Endodermal cell (in vitro differentiated cells): ENCODE results near the gene GBF1. TPM values are rescaled to one million over a fixed set of nuclear protein-coding genes. Genes with fewer than 3 reads are reported as not detected.

Experiments
- DNase-seq: peaks from one replicate; pipeline ENCODE4 v3.0.0-alpha.2; 2017
- H3K27ac ChIP-seq: 2 replicates; pipeline ENCODE4 v1.5.1; 2013; ENCODE audit warnings: mild to moderate bottlenecking, low read depth, low read length, moderate library complexity
- H3K27me3 ChIP-seq: 2 replicates; pipeline ENCODE4 v1.6.1; 2013; ENCODE audit warnings: mild to moderate bottlenecking, low read length, moderate library complexity; ENCODE audit not compliant: insufficient read depth, control insufficient read depth, poor library complexity, severe bottlenecking
- H3K36me3 ChIP-seq: 2 replicates; pipeline ENCODE4 v1.7.0; 2013; ENCODE audit warnings: mild to moderate bottlenecking, low read length, moderate library complexity; ENCODE audit not compliant: control insufficient read depth, insufficient read depth
- H3K4me1 ChIP-seq: one replicate; pipeline ENCODE4 v1.7.0; 2013; ENCODE audit warnings: low read length; ENCODE audit not compliant: control insufficient read depth, insufficient read depth
- H3K4me3 ChIP-seq: 2 replicates; pipeline ENCODE4 v1.5.1; 2013; ENCODE audit warnings: mild to moderate bottlenecking, low read length, moderate library complexity
- H3K9ac ChIP-seq: 2 replicates; pipeline ENCODE4 v1.6.1; 2013; ENCODE audit warnings: mild to moderate bottlenecking, low read length, moderate library complexity; ENCODE audit not compliant: poor library complexity, severe bottlenecking; ENCODE audit errors: extremely low read depth
- H3K9me3 ChIP-seq: 2 replicates; pipeline ENCODE4 v1.6.1; 2013; ENCODE audit warnings: mild to moderate bottlenecking, low read length, moderate library complexity; ENCODE audit not compliant: control insufficient read depth
- H3K27ac Mint-ChIP-seq: 2 replicates; pipeline ENCODE4 v1.8.0; 2020; ENCODE audit warnings: mixed read lengths
- H3K27me3 Mint-ChIP-seq: 2 replicates; pipeline ENCODE4 v1.8.0; 2021; ENCODE audit warnings: mild to moderate bottlenecking, mixed read lengths; ENCODE audit not compliant: insufficient read depth
- H3K36me3 Mint-ChIP-seq: 2 replicates; pipeline ENCODE4 v1.8.0; 2020; ENCODE audit warnings: low read depth, mixed read lengths
- H3K4me1 Mint-ChIP-seq: 2 replicates; pipeline ENCODE4 v1.8.0; 2020; ENCODE audit warnings: mixed read lengths
- H3K4me3 Mint-ChIP-seq: 2 replicates; pipeline ENCODE4 v1.8.0; 2020; ENCODE audit warnings: mild to moderate bottlenecking, moderate library complexity, mixed read lengths
- H3K9me3 Mint-ChIP-seq: 2 replicates; pipeline ENCODE4 v1.8.0; 2020; ENCODE audit warnings: mild to moderate bottlenecking, mixed read lengths
- CTCF ChIP-seq: fragments of 200-600 bp; sonication (generic); conservative IDR thresholded peaks from 2 replicates; pipeline ENCODE4 v1.5.0; 2021; ENCODE audit warnings: antibody characterized with exemption, mild to moderate bottlenecking
- WGBS, 2 experiments: methylation state at CpG; one replicate each; pipeline versions ENCODE4 v1.1.5 to v1.1.7; 2013; ENCODE audit warnings: missing lambda C conversion rate in 2 of 2, mixed read lengths in 1 of 2; ENCODE audit not compliant: insufficient coverage in 1 of 2, insufficient read length in 1 of 2; 5-methylcytosine and 5-hydroxymethylcytosine counted together
- total RNA-seq, 2 donors: library from RNA; stranded (reverse); fragmentation: NEBNext Ultra II Directional in 1 of 2; extraction: Animal tissue kit (Norgen Biotek cat#: 25700) in 1 of 2; gene quantifications; 2 replicates in 1 of 2; 3 replicates in 1 of 2; pipeline ENCODE4 v1.2.1, GENCODE V29; 2021

The GBF1 gene
- total RNA-seq, 2 donors from 2014 or later = 31.1 to 31.4 TPM

GRCh38 chr10:102426803-102427287 lies 181.5 kb downstream of the GBF1 start:
- WGBS, 2 experiments = 87 to 90% methylated on average over 7 of the region's 7 CpGs
- no peak overlapping the region for H3K9ac ChIP-seq
- H3K9me3 ChIP-seq = no peaks in the 10 kb centered on the region
- peaks cover 7% of the 10 kb centered on the region for H3K27me3 Mint-ChIP-seq
- TF ChIP-seq CTCF = no peak
- no peaks in the 10 kb centered on the region for H3K9me3 Mint-ChIP-seq
- H3K27me3 ChIP-seq = no peaks in the 10 kb centered on the region
- H3K27ac Mint-ChIP-seq = no peak overlapping the region
- H3K27ac ChIP-seq = no peak overlapping the region
- peaks cover 21% of the 10 kb centered on the region for H3K36me3 ChIP-seq
- peaks cover 17% of the 10 kb centered on the region for H3K36me3 Mint-ChIP-seq
- DNase-seq = no peak
- H3K4me1 Mint-ChIP-seq = peaks cover 13% of the 10 kb centered on the region
- no peak overlapping the region for H3K4me3 Mint-ChIP-seq
- no peak overlapping the region for H3K4me3 ChIP-seq
- peaks cover 5% of the 10 kb centered on the region for H3K4me1 ChIP-seq

- no peaks in the 10 kb centered on the region for H3K4me1 ChIP-seq
- Mint-ChIP-seq H3K9me3 (no peaks in the 10 kb centered on the region), H3K4me3 (no peak overlapping the region), H3K27me3 (peaks cover 24% of the 10 kb centered on the region), H3K36me3 (peaks cover 5% of the 10 kb centered on the region), H3K27ac (no peak overlapping the region), H3K4me1 (peaks cover 6% of the 10 kb centered on the region)
- H3K27ac ChIP-seq = no peak overlapping the region
- WGBS, 2 experiments = 89% methylated on average over 5 to 8 of the region's 8 CpGs
- no peak for TF ChIP-seq CTCF
- H3K36me3 ChIP-seq = peaks cover 7% of the 10 kb centered on the region
- no peaks in the 10 kb centered on the region for H3K9me3 ChIP-seq
- no peak overlapping the region for H3K4me3 ChIP-seq
- H3K27me3 ChIP-seq = peaks cover 13% of the 10 kb centered on the region
- DNase-seq = no peak
- H3K9ac ChIP-seq = no peak overlapping the region
Measured at GRCh38 chr10:102429468-102429867, 184.1 kb downstream of the GBF1 start.

- H3K4me3 Mint-ChIP-seq = peak overlapping the region; percentile 88
- H3K27ac Mint-ChIP-seq = peak overlapping the region; percentile 88
- H3K27me3 Mint-ChIP-seq = peaks cover 45% of the 10 kb centered on the region
- Histone ChIP-seq H3K27me3 (peaks cover 31% of the 10 kb centered on the region), H3K27ac (peak overlapping the region; percentile 72), H3K9ac (peak overlapping the region; percentile 79), H3K4me3 (peak overlapping the region; percentile 97), H3K36me3 (peaks cover 4% of the 10 kb centered on the region), H3K4me1 (peaks cover 9% of the 10 kb centered on the region), H3K9me3 (no peaks in the 10 kb centered on the region)
- H3K9me3 Mint-ChIP-seq = no peaks in the 10 kb centered on the region
- DNase-seq = no peak
- TF ChIP-seq CTCF = no peak
- H3K36me3 Mint-ChIP-seq = peaks cover 2% of the 10 kb centered on the region
- 35 to 37% methylated on average over 4 of the region's 4 CpGs for WGBS, 2 experiments
- peaks cover 15% of the 10 kb centered on the region for H3K4me1 Mint-ChIP-seq
Measured at GRCh38 chr10:102431452-102432124, 186.3 kb downstream of the GBF1 start.

Other genes starting within 250 kb of the GBF1 start
- gene ARMH3, start 189.4 kb upstream of the GBF1 start, total RNA-seq = 10 to 100 TPM; 18.0 to 19.7 TPM
- 10 to 100 TPM; 19.6 to 20.8 TPM for gene HPS6, start 180.2 kb upstream of the GBF1 start, total RNA-seq
- 10 to 100 TPM; 72.0 to 82.6 TPM for gene LDB1, start 125.2 kb upstream of the GBF1 start, total RNA-seq
- 10 to 100 TPM; 44.5 to 44.7 TPM for gene PPRC1, start 112.5 kb upstream of the GBF1 start, total RNA-seq
- 10 to 100 TPM; 92.0 to 93.5 TPM for gene NOLC1, start 93.1 kb upstream of the GBF1 start, total RNA-seq
- not detected for gene ELOVL3, start 19.2 kb upstream of the GBF1 start, total RNA-seq
- gene PITX3, start 4.0 kb upstream of the GBF1 start, total RNA-seq = not detected
- gene NFKB2, start 150.2 kb downstream of the GBF1 start, total RNA-seq = 10 to 100 TPM; 28.7 to 45.2 TPM
- 1 to 10 TPM; 2.8 to 8.3 TPM for gene PSD, start 173.3 kb downstream of the GBF1 start, total RNA-seq
- 10 to 100 TPM in 1 of 2 donors, 1 to 10 TPM in 1; 9.7 to 11.4 TPM for gene FBXL15, start 175.3 kb downstream of the GBF1 start, total RNA-seq
- gene CUEDC2, start 187.0 kb downstream of the GBF1 start, total RNA-seq = 10 to 100 TPM; 51.7 to 82.9 TPM
- gene C10orf95, start 206.0 kb downstream of the GBF1 start, total RNA-seq = under 1 TPM; 0.35 to 0.93 TPM